MCF 10A (cell line): ENCODE measurements around the gene CISD2. TPM values are rescaled to one million over a fixed set of nuclear protein-coding genes. Genes with fewer than 3 reads are reported as not detected.
"Not testable (repeated sequence)": the region's sequence is repeated elsewhere in the genome, so short reads cannot be mapped to it uniquely, and the experiment has no call there.

ENCODE experiments used
- BruUV-seq: library from RNA; stranded (reverse); fragments of 400-500 nt; replicated peaks from 2 replicates; lab custom pipeline; 2021; lab: Mats Ljungman, UMichigan
- CTCF ChIA-PET: fragments of 300-600 bp; sonication (Branson Sonifier 250); formaldehyde crosslinking; extraction: SDS; loops from one replicate; lab custom pipeline; 2021; ENCODE audit warnings: antibody characterized with exemption, inconsistent platforms; lab: Yijun Ruan, JAX
- POLR2A ChIA-PET: fragments of 300-600, 350-650 bp; sonication (Branson Sonifier 250); formaldehyde crosslinking; extraction: SDS; loops from one replicate; lab custom pipeline; 2020; ENCODE audit warnings: antibody characterized with exemption, inconsistent platforms; lab: Yijun Ruan, JAX
- DNase-seq: peaks from one replicate; pipeline ENCODE4 v3.0.0-alpha.2; 2018; ENCODE audit not compliant: unreplicated experiment
- H3K27ac Mint-ChIP-seq: one replicate; pipeline ENCODE4 v1.8.0; 2022; ENCODE audit warnings: mild to moderate bottlenecking, low read depth, mixed read lengths; ENCODE audit not compliant: unreplicated experiment
- H3K27me3 Mint-ChIP-seq: one replicate; pipeline ENCODE4 v1.8.0; 2022; ENCODE audit warnings: mixed read lengths; ENCODE audit not compliant: insufficient read depth, unreplicated experiment
- H3K36me3 Mint-ChIP-seq: one replicate; pipeline ENCODE4 v1.8.0; 2022; ENCODE audit warnings: mild to moderate bottlenecking, moderate library complexity, mixed read lengths; ENCODE audit not compliant: insufficient read depth, unreplicated experiment
- H3K4me1 Mint-ChIP-seq: one replicate; pipeline ENCODE4 v1.8.0; 2022; ENCODE audit warnings: mixed read lengths; ENCODE audit not compliant: insufficient read depth, unreplicated experiment
- H3K4me3 Mint-ChIP-seq: one replicate; pipeline ENCODE4 v1.8.0; 2022; ENCODE audit warnings: mild to moderate bottlenecking, moderate library complexity, mixed read lengths; ENCODE audit not compliant: unreplicated experiment
- H3K9me3 Mint-ChIP-seq: one replicate; pipeline ENCODE4 v1.8.0; 2022; ENCODE audit warnings: mixed read lengths; ENCODE audit not compliant: unreplicated experiment
- CTCF ChIP-seq: fragments of 200-600 bp; IDR thresholded peaks from one replicate; pipeline ENCODE4 v1.8.0; 2022; ENCODE audit warnings: antibody characterized with exemption, mild to moderate bottlenecking; ENCODE audit not compliant: unreplicated experiment
- intact Hi-C: fragments of 100-400 bp; cut with micrococcal nuclease; formaldehyde crosslinking; loops from 2 replicates; pipeline ENCODE4 v1.14.1; 2022
- total RNA-seq: library from RNA; stranded (reverse); gene quantifications from 2 replicates; pipeline ENCODE4 v1.2.3, GENCODE V29; 2022

The CISD2 gene
- total RNA-seq, 1 experiment from 2014 or later: 35.5 TPM

GRCh38 chr4:102883278-102883677 lies 14.5 kb downstream of the CISD2 start:
- no peak for TF ChIP-seq CTCF
- CTCF ChIA-PET: no interaction called here
- intact Hi-C loops: no loop called here
- H3K9me3 Mint-ChIP-seq: no peaks in the 10 kb centered on the region
- H3K36me3 Mint-ChIP-seq: peaks cover 4% of the 10 kb centered on the region
- no peak overlapping the region for H3K27ac Mint-ChIP-seq
- no peaks in the 10 kb centered on the region for H3K27me3 Mint-ChIP-seq
- H3K4me3 Mint-ChIP-seq: no peak overlapping the region
- BruUV-seq: no TSS peak
- no peak for DNase-seq
- POLR2A ChIA-PET: interaction anchor here (1.4 to 2.4 kb wide), 2 partner anchors 9 to 14 kb away, joined by 4 to 10 read pairs; partner anchors contain the start of gene CISD2
- H3K4me1 Mint-ChIP-seq: peaks cover 8% of the 10 kb centered on the region

- H3K9me3 Mint-ChIP-seq, BruUV-seq, H3K36me3 Mint-ChIP-seq, H3K4me1 Mint-ChIP-seq, CTCF ChIA-PET, H3K27ac Mint-ChIP-seq, intact Hi-C loops, H3K27me3 Mint-ChIP-seq, H3K4me3 Mint-ChIP-seq, DNase-seq: not testable (repeated sequence)
- POLR2A ChIA-PET: interaction anchor here (0.9 to 1.2 kb wide), 2 partner anchors 16 to 62 kb away, joined by 3 to 5 read pairs; no protein-coding TSS in a partner anchor
Observed at GRCh38 chr4:102888570-102888969, 19.8 kb downstream of the CISD2 start.

GRCh38 chr4:102889866-102890265 lies 21.1 kb downstream of the CISD2 start:
- peak; percentile 69 for DNase-seq
- POLR2A ChIA-PET: interaction anchor here (0.6 to 1.8 kb wide), 4 partner anchors 17 to 838 kb away, joined by 5 to 9 read pairs (median 6); no protein-coding TSS in a partner anchor
- BruUV-seq: TSS peak; percentile 10
- H3K4me3 Mint-ChIP-seq, H3K27me3 Mint-ChIP-seq, intact Hi-C loops, H3K36me3 Mint-ChIP-seq, H3K4me1 Mint-ChIP-seq, CTCF ChIA-PET, H3K9me3 Mint-ChIP-seq: not testable (repeated sequence)
- H3K27ac Mint-ChIP-seq: peak overlapping the region; percentile 39

- H3K36me3 Mint-ChIP-seq: not testable (repeated sequence)
Observed at GRCh38 chr4:102896547-102896946, 27.8 kb downstream of the CISD2 start.

GRCh38 chr4:102897610-102898009 lies 28.8 kb downstream of the CISD2 start:
- H3K4me3 Mint-ChIP-seq, intact Hi-C loops, DNase-seq, CTCF ChIA-PET, H3K4me1 Mint-ChIP-seq, H3K27me3 Mint-ChIP-seq, BruUV-seq, H3K36me3 Mint-ChIP-seq, H3K27ac Mint-ChIP-seq, POLR2A ChIA-PET, H3K9me3 Mint-ChIP-seq: not testable (repeated sequence)

More at GRCh38 chr4:102896547-102896946, 27.8 kb downstream of the CISD2 start:
- H3K4me1 Mint-ChIP-seq, POLR2A ChIA-PET, H3K27ac Mint-ChIP-seq, H3K9me3 Mint-ChIP-seq, H3K27me3 Mint-ChIP-seq, BruUV-seq, intact Hi-C loops, DNase-seq, H3K4me3 Mint-ChIP-seq: not testable (repeated sequence)
- CTCF ChIA-PET: interaction anchor here (0.6 kb wide), 1 partner anchor 81 kb away, joined by 3 read pairs; no protein-coding TSS in a partner anchor

- no peak overlapping the region for H3K27ac Mint-ChIP-seq
- intact Hi-C loops: no loop called here
- no peaks in the 10 kb centered on the region for H3K27me3 Mint-ChIP-seq
- DNase-seq: no peak
- no peaks in the 10 kb centered on the region for H3K36me3 Mint-ChIP-seq
- H3K9me3 Mint-ChIP-seq: no peaks in the 10 kb centered on the region
- no TSS peak for BruUV-seq
- ChIA-PET CTCF (no interaction called here), POLR2A (no interaction called here)
- H3K4me3 Mint-ChIP-seq: no peak overlapping the region
- no peak for TF ChIP-seq CTCF
- no peaks in the 10 kb centered on the region for H3K4me1 Mint-ChIP-seq
Observed at GRCh38 chr4:102901804-102902203, 33.0 kb downstream of the CISD2 start.
